ENCODE results near the gene NSMCE1.

NSMCE1 gene

GRCh38 chr16:27238016-27238587 lies 30.5 kb downstream of the NSMCE1 start:
- Mint-ChIP-seq H3K27ac (peak overlapping the region; percentile 83), H3K36me3 (ENCODE audit: low read depth) (no peaks in the 10 kb centered on the region), H3K27me3 (ENCODE audit: low read depth, poor library complexity) (peaks cover 8% of the 10 kb centered on the region), H3K4me1 (peaks cover 58% of the 10 kb centered on the region), H3K9me3 (no peaks in the 10 kb centered on the region), H3K4me3 (peak overlapping the region; percentile 23)
- TF ChIP-seq, protein P1, sequence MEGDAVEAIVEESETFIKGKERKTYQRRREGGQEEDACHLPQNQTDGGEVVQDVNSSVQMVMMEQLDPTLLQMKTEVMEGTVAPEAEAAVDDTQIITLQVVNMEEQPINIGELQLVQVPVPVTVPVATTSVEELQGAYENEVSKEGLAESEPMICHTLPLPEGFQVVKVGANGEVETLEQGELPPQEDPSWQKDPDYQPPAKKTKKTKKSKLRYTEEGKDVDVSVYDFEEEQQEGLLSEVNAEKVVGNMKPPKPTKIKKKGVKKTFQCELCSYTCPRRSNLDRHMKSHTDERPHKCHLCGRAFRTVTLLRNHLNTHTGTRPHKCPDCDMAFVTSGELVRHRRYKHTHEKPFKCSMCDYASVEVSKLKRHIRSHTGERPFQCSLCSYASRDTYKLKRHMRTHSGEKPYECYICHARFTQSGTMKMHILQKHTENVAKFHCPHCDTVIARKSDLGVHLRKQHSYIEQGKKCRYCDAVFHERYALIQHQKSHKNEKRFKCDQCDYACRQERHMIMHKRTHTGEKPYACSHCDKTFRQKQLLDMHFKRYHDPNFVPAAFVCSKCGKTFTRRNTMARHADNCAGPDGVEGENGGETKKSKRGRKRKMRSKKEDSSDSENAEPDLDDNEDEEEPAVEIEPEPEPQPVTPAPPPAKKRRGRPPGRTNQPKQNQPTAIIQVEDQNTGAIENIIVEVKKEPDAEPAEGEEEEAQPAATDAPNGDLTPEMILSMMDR (IDR thresholded peaks at IDR 0.05), result no peak
- no peak for DNase-seq

DNA sequence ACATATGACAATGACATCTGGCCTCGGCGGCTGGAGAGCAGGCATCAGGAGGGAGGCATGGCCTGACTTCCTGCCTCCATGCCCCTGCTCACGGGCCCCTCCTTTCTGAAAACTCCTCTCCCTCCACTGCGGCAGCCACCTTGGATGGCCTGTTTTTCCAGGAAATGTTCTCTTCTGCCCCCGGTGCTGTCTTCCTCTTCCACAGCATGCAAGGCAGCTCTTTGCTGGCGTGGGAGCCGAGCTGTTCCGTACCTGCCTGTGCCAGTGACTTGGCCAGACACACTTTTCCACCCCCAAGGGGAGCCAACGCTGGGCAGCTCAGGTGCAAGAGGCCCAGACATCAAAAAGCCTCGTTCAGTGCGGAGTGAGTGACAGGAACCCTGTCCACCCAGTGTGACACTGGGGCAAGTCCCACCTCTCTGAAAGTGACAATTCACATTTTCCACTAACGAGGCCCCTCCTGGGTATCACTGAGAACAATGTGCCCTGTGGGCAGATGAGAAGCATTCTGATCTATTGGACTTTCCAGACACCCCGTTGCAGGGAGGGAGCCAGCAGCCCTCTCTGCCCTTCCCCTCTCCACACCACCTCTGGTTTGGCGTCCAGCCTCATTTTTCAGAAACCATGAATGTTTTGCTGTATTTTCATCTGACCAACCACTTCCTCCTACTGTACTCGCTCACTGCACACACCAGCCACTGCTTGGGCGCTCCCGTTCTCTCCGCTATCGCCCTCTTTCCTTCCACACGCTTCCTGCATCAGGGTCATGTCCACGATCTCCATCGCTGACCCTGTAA lies 31.2 kb downstream of the NSMCE1 start:
- H3K36me3 Mint-ChIP-seq (ENCODE audit: low read depth), result no peaks in the 10 kb centered on the region
- H3K4me1 Mint-ChIP-seq, result peaks cover 58% of the 10 kb centered on the region
- H3K27ac Mint-ChIP-seq, result peak overlapping the region; percentile 83
- H3K9me3 Mint-ChIP-seq, result no peaks in the 10 kb centered on the region
- TF ChIP-seq, protein P1 (IDR thresholded peaks at IDR 0.05), result no peak
- peak overlapping the region; percentile 23 for H3K4me3 Mint-ChIP-seq
- no peak for DNase-seq
- peaks cover 8% of the 10 kb centered on the region for H3K27me3 Mint-ChIP-seq (ENCODE audit: low read depth, poor library complexity)

- no peak overlapping the region for H3K27ac Mint-ChIP-seq
- H3K9me3 Mint-ChIP-seq, result no peaks in the 10 kb centered on the region
- H3K4me3 Mint-ChIP-seq, result no peak overlapping the region
- H3K4me1 Mint-ChIP-seq, result peaks cover 58% of the 10 kb centered on the region
- TF ChIP-seq, protein P1 (IDR thresholded peaks at IDR 0.05), result no peak
- no peaks in the 10 kb centered on the region for H3K36me3 Mint-ChIP-seq (ENCODE audit: low read depth)
- peaks cover 8% of the 10 kb centered on the region for H3K27me3 Mint-ChIP-seq (ENCODE audit: low read depth, poor library complexity)
- no peak for DNase-seq
These were observed 31.8 kb downstream of the NSMCE1 start for GRCh38 chr16:27236635-27237218.

GRCh38 chr16:27235938-27236245 lies 32.7 kb downstream of the NSMCE1 start:
- DNase-seq, result no peak
- Mint-ChIP-seq H3K27ac (no peak overlapping the region), H3K36me3 (ENCODE audit: low read depth) (no peaks in the 10 kb centered on the region), H3K27me3 (ENCODE audit: low read depth, poor library complexity) (peaks cover 8% of the 10 kb centered on the region), H3K4me1 (peaks cover 55% of the 10 kb centered on the region), H3K4me3 (no peak overlapping the region), H3K9me3 (no peaks in the 10 kb centered on the region)
- TF ChIP-seq, protein P1 (IDR thresholded peaks at IDR 0.05), result no peak

DNA sequence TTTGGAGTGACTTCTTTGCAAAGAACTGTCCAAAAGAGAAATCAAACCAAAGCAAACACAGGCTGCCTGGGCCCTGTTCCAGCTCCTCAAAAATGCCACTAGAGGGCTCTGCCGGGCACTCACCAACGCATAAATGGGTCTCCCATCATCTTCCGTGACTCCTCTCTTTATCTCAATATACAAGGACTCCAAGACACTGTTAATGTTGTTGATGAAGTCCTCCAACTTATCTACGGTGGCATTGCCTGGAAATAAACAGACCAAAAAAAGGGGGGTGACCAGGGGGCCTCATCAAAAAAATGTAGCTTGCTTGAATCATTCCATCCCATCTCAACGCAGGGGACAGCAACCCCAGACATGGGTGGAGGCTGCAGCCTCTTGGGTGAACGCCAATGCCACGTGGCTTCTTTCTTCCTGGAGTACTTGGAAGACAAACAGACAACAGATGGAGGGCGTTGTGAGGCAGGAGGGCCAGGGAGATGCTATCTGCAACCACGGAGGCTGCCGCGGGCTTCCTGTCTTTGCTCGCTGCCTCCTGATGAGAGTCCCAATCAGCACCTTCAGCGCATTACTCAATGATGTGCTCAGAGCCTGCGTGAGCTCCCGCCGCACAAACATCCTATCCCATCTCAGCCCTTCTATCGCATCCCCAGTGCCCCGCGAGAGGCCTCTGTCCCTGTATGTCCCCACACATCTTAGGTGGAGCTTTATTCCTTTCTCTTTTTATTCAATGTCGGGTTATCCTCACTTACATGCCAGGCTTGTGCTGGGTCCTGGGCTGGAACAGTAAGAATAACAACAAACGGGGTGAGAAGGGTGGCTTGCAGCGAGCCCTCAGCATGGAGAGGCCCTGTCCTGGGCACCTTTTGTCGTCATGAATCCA lies 33.3 kb downstream of the NSMCE1 start:
- H3K4me1 Mint-ChIP-seq, result peaks cover 59% of the 10 kb centered on the region
- DNase-seq, result peak; percentile 45
- no peak overlapping the region for H3K4me3 Mint-ChIP-seq
- no peaks in the 10 kb centered on the region for H3K36me3 Mint-ChIP-seq (ENCODE audit: low read depth)
- no peaks in the 10 kb centered on the region for H3K9me3 Mint-ChIP-seq
- H3K27me3 Mint-ChIP-seq (ENCODE audit: low read depth, poor library complexity), result peaks cover 8% of the 10 kb centered on the region
- H3K27ac Mint-ChIP-seq, result no peak overlapping the region
- TF ChIP-seq, protein P1 (IDR thresholded peaks at IDR 0.05), result peak; percentile 81

All from nephron progenitor cell (in vitro differentiated cells).